Cardiac fibroblast (primary cell): ENCODE results near the gene SLC29A2.

Experiments used
- DNase-seq, 2 donors: peaks; one replicate each; pipeline versions ENCODE4 v3.0.0 to v3.0.0-alpha.2; 2010; ENCODE audit warnings: low read depth in 2 of 2
- H3K4me3 ChIP-seq, 2 donors: replicated peaks in 1 of 2; 1 replicate in 1 of 2; 2 replicates in 1 of 2; pipeline ENCODE4 v1.5.1; 2011; ENCODE audit warnings: low read depth in 2 of 2, low read length in 2 of 2, mild to moderate bottlenecking in 2 of 2, moderate library complexity in 1 of 2
- CTCF ChIP-seq: IDR thresholded peaks from one replicate; pipeline ENCODE4 v1.5.1; 2011; ENCODE audit warnings: low read depth, mild to moderate bottlenecking, low read length, inconsistent platforms

The SLC29A2 gene

GRCh38 chr11:66340596-66341501 is 30.7 kb downstream of the SLC29A2 start:
- DNase-seq: no peak
- no peak overlapping the region for H3K4me3 ChIP-seq
- TF ChIP-seq CTCF: no peak

GRCh38 chr11:66339686-66340483 is 31.7 kb downstream of the SLC29A2 start:
- TF ChIP-seq CTCF: no peak
- no peak for DNase-seq
- no peak overlapping the region for H3K4me3 ChIP-seq

- no peak for DNase-seq
- H3K4me3 ChIP-seq: no peak overlapping the region
- no peak for TF ChIP-seq CTCF
These were observed 32.3 kb downstream of the SLC29A2 start for GRCh38 chr11:66339162-66339675.

- no peak for DNase-seq
- no peak overlapping the region for H3K4me3 ChIP-seq
- no peak for TF ChIP-seq CTCF
These were observed 33.0 kb downstream of the SLC29A2 start for GRCh38 chr11:66338276-66339161.

- DNase-seq: no peak
- H3K4me3 ChIP-seq: no peak overlapping the region
- TF ChIP-seq CTCF: no peak
These were observed 34.3 kb downstream of the SLC29A2 start for GRCh38 chr11:66337103-66337899.
